Measurements from ENCODE around the gene ALG13.
"Not testable (repeated sequence)": the region's sequence is repeated elsewhere in the genome, so short reads cannot be mapped to it uniquely, and the experiment has no call there.

The ALG13 gene

DNA sequence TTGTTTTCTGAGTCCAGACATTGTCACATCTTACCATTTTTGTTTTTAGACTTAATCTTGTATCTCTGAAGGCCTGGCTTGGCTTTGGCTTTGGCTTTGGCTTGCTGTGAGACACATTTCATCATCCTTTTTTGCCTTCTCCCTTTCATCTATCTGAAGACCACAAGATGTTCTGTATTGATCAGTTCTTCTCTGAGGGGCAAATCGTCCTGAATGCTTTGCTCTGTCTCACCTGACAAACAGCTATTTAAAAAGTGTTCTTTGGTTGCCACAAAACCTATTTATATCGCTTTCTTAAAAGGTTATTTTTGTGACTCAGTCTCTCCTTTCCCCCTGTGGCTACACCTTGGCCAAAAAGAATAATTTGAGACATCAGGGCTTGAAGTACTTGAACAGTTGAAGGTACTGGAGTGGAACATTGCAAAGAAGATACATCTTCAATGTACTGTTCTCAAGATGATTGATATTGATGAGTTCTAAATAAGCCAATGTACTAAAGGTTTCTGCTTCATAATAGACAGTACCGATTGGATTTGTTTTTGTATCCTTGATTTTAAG is 80.7 kb downstream of the ALG13 start:
- DNase-seq, result no peak

GRCh38 chrX:111778591-111778990 is 97.6 kb downstream of the ALG13 start:
- no peak for DNase-seq

- DNase-seq, result no peak
These were observed 98.6 kb downstream of the ALG13 start for GRCh38 chrX:111779582-111779981.

GRCh38 chrX:111784667-111785066 is 103.7 kb downstream of the ALG13 start:
- DNase-seq, result no peak

- not testable (repeated sequence) for DNase-seq
These were observed 109.1 kb downstream of the ALG13 start for GRCh38 chrX:111790054-111790453.

Data from GF-D8 (cell line).